Measurements from ENCODE around the gene SLC7A10.

DNA sequence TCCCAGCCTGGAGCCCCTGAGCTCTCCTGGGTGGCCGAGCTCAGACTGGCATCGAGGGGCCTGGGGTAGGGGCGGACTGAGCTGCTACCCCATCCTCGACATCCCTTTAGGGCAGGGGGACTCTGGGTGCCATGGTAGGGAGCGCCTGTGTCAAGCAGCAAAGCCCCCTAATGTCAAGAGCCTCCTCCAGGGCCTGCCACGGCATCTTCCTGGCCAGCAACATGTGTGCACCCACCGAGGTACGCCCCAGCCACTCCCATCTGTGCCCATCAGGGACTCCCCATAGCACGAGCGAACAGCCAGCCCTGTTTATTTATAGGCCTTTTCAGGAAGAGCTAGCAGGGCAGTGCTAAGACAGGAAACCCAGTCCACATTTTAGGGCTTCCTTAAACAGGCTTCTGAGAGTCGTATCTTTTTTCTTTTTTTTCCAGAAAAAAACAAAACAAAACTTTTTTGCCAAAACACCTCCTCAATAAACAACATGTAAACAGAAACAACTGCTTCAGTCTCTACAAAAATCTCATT is 17.2 kb downstream of the SLC7A10 start:
- TF ChIP-seq CTCF (IDR thresholded peaks at IDR 0.05) (no peak), JUND (IDR thresholded peaks at IDR 0.05) (no peak), RAD21 (IDR thresholded peaks at IDR 0.05; ENCODE audit: low read length) (no peak), EP300 (IDR thresholded peaks at IDR 0.05; ENCODE audit: borderline replicate concordance in 1 of 2, low read depth in 1 of 2, low read length in 1 of 2) (no peak), POLR2AphosphoS5 (IDR thresholded peaks at IDR 0.05; ENCODE audit: low read depth, low read length) (no peak)

Measured in SK-N-SH (cell line).